Ishikawa (cell line): ENCODE measurements around the gene PRKCZ.
A peak's percentile ranks its signal among the peaks of the same experiment; 100 is the strongest.

Experiments
- CEBPB ChIP-seq: IDR thresholded peaks from 2 replicates; pipeline ENCODE4 v1.6.1; 2012
- CREB1 ChIP-seq: IDR thresholded peaks from 2 replicates; pipeline ENCODE4 v1.6.1; 2012; ENCODE audit warnings: low read depth
- EGR1 ChIP-seq: IDR thresholded peaks from 2 replicates; pipeline ENCODE4 v1.6.1; 2012
- EP300 ChIP-seq: IDR thresholded peaks from 2 replicates; pipeline ENCODE4 v1.6.1; 2012; ENCODE audit warnings: borderline replicate concordance
- FOXM1 ChIP-seq: IDR thresholded peaks from 2 replicates; pipeline ENCODE4 v1.6.1; 2012; ENCODE audit warnings: low read depth, borderline replicate concordance
- NFIC ChIP-seq: IDR thresholded peaks from 2 replicates; pipeline ENCODE4 v1.6.1; 2012
- RAD21 ChIP-seq: IDR thresholded peaks from 2 replicates; pipeline ENCODE4 v1.6.1; 2012; ENCODE audit warnings: low read depth
- TAF1 ChIP-seq: IDR thresholded peaks from 2 replicates; pipeline ENCODE4 v1.6.1; 2012; ENCODE audit warnings: low read depth, mild to moderate bottlenecking
- TCF12 ChIP-seq: IDR thresholded peaks from 2 replicates; pipeline ENCODE4 v1.6.1; 2012; ENCODE audit warnings: low read depth
- TEAD4 ChIP-seq: IDR thresholded peaks from 2 replicates; pipeline ENCODE4 v1.6.1; 2012
- YY1 ChIP-seq: IDR thresholded peaks from 2 replicates; pipeline ENCODE4 v1.6.1; 2012; ENCODE audit warnings: low read depth
- ZBTB7A ChIP-seq: IDR thresholded peaks from 2 replicates; pipeline ENCODE4 v1.6.1; 2012; ENCODE audit warnings: low read depth
- TF ChIP-seq, protein P1 (sequence below): IDR thresholded peaks from 2 replicates; pipeline ENCODE4 v1.6.1; 2012
- TF ChIP-seq, protein P2 (sequence below): IDR thresholded peaks from 2 replicates; pipeline ENCODE4 v1.6.1; 2012; ENCODE audit warnings: low read depth, mild to moderate bottlenecking
- TF ChIP-seq, protein P3 (sequence below): IDR thresholded peaks from 2 replicates; pipeline ENCODE4 v1.6.1; 2012

PRKCZ gene

DNA sequence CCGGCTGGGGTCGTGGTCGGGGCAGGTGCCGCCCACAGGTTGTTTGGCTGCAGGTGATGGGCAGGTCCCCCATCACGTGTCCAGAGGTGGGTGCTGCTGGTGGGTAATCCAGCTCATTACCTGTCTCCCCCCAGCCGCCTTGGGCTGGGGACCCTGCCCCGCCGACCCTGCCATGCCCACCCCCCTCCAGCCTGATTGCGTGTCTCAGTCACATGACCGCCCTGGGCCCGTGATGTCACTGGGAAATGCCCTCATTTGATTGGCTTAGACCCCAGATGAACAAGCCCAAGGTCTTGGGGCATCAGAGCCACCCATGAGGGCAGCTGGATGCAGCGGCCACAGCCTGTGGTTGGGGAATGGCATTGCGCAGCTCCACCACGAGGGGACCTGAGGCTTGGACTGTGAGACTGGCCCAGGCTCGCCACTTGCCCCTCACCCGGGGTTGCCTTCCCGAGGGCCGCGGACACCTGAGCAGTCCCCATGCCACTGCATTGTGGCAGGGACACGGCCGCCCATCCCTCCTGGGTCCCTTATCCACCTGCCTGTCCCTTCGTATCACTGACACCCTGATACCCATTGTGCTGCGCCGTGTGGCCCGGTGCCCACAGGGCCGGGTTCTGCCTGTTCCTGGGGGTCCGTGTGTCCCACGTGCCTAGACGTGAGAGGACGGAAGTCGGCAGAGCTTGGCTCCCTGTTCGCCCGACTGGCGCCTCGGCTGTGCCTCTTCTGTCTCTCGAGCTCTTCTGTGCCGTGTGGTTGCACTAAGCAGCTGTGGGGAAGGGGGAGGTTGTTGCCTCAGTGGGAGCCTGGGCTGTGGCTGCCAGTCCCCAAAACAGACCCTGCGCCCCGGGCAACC lies 76.3 kb downstream of the PRKCZ start:
- no peak for TF ChIP-seq CEBPB
- TF ChIP-seq, protein P1, sequence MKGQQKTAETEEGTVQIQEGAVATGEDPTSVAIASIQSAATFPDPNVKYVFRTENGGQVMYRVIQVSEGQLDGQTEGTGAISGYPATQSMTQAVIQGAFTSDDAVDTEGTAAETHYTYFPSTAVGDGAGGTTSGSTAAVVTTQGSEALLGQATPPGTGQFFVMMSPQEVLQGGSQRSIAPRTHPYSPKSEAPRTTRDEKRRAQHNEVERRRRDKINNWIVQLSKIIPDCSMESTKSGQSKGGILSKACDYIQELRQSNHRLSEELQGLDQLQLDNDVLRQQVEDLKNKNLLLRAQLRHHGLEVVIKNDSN = peak; percentile 62
- TF ChIP-seq NFIC = no peak
- TF ChIP-seq EP300 = no peak

DNA sequence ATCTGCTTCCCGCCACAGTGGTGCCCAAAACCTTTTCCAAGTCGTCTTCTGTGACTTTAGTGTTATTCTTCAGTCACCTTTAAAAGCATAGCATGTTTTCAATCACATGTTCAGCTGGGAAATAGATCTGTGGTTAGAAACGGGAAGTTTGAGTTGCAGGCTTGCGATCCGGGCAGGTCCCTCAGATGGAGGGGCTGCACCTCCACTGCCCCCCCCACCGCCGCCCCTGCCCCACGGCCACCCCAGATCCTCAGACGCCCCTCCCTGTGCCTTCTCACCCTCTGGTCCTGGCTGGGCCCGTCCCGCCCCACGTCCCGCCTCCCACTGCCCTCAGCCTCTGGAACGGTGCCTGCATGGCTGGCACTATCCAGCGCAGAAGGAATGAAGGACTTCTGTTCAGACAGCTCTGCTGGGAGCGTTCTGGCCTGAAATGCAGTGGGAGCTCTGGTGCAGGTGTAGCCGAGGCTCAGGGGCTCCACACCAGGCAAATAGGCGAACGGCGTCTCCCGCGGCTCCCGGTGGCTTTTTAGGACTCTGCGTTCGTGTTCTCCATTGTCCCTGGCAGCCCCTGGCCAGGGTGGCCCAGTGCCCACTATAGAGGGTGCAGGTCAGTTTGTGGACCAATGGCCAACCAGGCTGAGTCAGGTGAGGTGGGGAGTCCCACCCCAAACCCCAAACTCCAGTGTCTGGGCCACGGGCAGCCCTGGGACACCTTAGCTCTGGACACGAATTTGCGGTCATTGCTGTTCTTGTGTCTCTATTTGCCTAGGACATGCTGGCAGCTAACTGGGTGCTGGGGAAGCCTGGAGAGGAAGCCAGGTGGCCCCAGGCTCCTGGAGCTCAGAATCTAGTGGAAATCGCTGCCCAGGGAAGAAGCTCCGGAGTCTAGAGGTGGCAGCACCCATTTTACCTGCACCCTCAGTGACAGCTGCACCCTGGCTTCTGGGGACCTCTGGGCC lies 77.3 kb downstream of the PRKCZ start:
- TF ChIP-seq, protein P1 = no peak
- no peak for TF ChIP-seq FOXM1
- no peak for TF ChIP-seq ZBTB7A
- no peak for TF ChIP-seq YY1
- TF ChIP-seq, protein P2, sequence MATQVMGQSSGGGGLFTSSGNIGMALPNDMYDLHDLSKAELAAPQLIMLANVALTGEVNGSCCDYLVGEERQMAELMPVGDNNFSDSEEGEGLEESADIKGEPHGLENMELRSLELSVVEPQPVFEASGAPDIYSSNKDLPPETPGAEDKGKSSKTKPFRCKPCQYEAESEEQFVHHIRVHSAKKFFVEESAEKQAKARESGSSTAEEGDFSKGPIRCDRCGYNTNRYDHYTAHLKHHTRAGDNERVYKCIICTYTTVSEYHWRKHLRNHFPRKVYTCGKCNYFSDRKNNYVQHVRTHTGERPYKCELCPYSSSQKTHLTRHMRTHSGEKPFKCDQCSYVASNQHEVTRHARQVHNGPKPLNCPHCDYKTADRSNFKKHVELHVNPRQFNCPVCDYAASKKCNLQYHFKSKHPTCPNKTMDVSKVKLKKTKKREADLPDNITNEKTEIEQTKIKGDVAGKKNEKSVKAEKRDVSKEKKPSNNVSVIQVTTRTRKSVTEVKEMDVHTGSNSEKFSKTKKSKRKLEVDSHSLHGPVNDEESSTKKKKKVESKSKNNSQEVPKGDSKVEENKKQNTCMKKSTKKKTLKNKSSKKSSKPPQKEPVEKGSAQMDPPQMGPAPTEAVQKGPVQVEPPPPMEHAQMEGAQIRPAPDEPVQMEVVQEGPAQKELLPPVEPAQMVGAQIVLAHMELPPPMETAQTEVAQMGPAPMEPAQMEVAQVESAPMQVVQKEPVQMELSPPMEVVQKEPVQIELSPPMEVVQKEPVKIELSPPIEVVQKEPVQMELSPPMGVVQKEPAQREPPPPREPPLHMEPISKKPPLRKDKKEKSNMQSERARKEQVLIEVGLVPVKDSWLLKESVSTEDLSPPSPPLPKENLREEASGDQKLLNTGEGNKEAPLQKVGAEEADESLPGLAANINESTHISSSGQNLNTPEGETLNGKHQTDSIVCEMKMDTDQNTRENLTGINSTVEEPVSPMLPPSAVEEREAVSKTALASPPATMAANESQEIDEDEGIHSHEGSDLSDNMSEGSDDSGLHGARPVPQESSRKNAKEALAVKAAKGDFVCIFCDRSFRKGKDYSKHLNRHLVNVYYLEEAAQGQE = no peak
- no peak for TF ChIP-seq TAF1
- TF ChIP-seq RAD21 = no peak
- TF ChIP-seq CEBPB = no peak
- TF ChIP-seq CREB1 = no peak
- TF ChIP-seq NFIC = no peak
- TF ChIP-seq TCF12 = no peak
- TF ChIP-seq EP300 = no peak
- TF ChIP-seq EGR1 = no peak
- TF ChIP-seq, protein P3, sequence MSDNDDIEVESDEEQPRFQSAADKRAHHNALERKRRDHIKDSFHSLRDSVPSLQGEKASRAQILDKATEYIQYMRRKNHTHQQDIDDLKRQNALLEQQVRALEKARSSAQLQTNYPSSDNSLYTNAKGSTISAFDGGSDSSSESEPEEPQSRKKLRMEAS = no peak
- TF ChIP-seq TEAD4 = no peak

DNA sequence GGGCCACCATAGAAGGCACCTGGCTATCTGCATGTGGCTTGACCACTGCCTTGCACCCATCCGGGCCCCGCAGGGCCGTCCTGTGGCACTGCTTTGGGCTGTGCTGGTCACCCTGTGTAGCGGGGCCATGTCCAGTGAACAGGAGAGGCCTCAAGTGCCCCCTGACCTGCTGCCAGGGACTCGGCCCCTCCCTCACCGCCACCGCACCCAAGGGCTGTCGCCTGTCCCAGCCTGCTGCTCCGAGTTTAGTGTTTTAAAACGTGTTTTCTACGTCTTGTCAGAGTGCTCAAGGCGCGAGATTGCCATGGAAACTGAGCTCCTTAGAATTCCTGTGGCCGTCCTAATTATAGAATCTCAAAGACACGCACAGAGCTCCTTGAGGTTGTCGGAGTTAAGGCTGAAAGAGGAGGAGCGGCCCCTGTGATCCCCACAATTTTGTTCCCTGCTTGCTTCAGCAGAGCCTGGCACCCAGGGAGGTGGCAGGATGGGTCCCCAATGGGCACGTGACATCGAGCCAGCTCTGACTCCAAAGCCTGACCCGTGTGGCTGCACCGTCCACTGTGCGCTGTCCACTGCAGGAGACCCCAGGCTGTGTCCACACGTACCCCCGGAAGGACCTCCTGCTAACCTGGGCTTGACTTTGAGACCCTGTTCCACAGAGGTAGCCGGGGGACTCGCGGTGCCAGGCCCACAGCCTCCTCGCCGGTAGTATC lies 78.1 kb downstream of the PRKCZ start:
- TF ChIP-seq NFIC (no peak), CREB1 (no peak), TCF12 (no peak), RAD21 (no peak), EGR1 (no peak), EP300 (no peak), TAF1 (no peak)
- TF ChIP-seq, protein P1 = no peak
- TF ChIP-seq, protein P3 = no peak

DNA sequence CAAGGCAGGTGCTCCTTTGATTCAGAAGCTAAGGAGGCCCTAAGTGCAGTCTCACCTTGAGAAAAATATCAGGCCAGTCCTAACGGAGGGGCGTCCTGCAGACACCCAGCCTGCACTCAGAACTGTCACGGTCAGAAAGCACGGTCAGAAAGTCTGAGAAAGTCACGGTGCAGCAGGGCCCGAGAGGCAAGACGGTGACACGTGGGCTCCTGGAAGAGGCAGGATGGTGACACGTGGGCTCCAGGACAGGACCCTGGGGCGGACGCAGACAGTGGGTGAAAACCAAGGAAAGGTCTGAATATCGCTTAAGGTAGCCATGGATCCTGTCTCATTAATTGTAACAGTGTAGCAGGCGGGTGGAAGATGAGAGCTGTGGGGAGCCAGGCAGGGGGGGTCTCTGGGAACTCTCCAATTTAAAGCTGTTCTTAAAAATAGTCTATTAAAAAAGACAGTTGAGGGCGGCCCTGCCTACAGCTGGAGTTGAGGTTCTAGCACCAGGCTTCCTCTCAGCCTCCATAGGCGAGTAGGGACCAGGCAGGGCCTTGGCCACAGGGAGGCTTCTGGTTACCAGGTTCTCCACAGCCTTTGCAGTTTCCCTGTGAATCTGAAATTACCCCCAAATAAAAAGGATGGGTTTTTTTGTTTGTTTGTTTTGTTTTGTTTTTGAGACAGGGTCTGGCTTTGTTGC lies 79.2 kb downstream of the PRKCZ start:
- no peak for TF ChIP-seq RAD21
- no peak for TF ChIP-seq YY1
- no peak for TF ChIP-seq NFIC
- TF ChIP-seq CEBPB = no peak
- no peak for TF ChIP-seq ZBTB7A
- TF ChIP-seq TCF12 = no peak
- no peak for TF ChIP-seq TEAD4
- TF ChIP-seq FOXM1 = no peak
- TF ChIP-seq, protein P2 = no peak
- TF ChIP-seq, protein P1 = no peak
- TF ChIP-seq EGR1 = no peak
- TF ChIP-seq TAF1 = no peak
